Naive thymus-derived CD8-positive, alpha-beta T cell (primary cell): ENCODE results near the gene RPTOR. TPM values are rescaled to one million over a fixed set of nuclear protein-coding genes. Genes with fewer than 3 reads are reported as not detected.
A peak's percentile ranks its signal among the peaks of the same experiment; 100 is the strongest.

ENCODE experiments used
- ATAC-seq, 2 donors: fragments of 150-1000 bp; cut with Tn5 transposase in 1 of 2; sonication (Bioruptor Pico), chemical (Tn5 transposase) in 1 of 2; 1 replicate in 1 of 2; 2 replicates in 1 of 2; pipeline ENCODE4 v1.10.0; 2021; ENCODE audit warnings: mild to moderate bottlenecking in 2 of 2, moderate library complexity in 2 of 2
- POLR2A ChIA-PET: fragments of 350-600 bp; sonication (Branson Sonifier 250); formaldehyde crosslinking; loops from one replicate; lab custom pipeline; 2021; ENCODE audit warnings: antibody characterized with exemption; lab: Charles Lee
- DNase-seq, 10 donors: peaks; one replicate each; pipeline versions ENCODE4 v3.0.0 to v3.0.0-alpha.2; 2020 to 2022
- H3K27ac Mint-ChIP-seq, 10 donors: one replicate each; pipeline ENCODE4 v1.8.0; 2020 to 2022; ENCODE audit warnings: mild to moderate bottlenecking in 10 of 10, mixed read lengths in 10 of 10, moderate library complexity in 4 of 10, inconsistent platforms in 1 of 10
- H3K27me3 Mint-ChIP-seq, 5 donors: one replicate each; pipeline ENCODE4 v1.8.0; 2021 to 2022; ENCODE audit warnings: mixed read lengths in 5 of 5
- H3K36me3 Mint-ChIP-seq, 3 donors: one replicate each; pipeline ENCODE4 v1.8.0; 2020 to 2022; ENCODE audit warnings: mixed read lengths in 3 of 3, mild to moderate bottlenecking in 2 of 3, inconsistent platforms in 1 of 3
- H3K4me1 Mint-ChIP-seq, 4 donors: one replicate each; pipeline ENCODE4 v1.8.0; 2021 to 2022; ENCODE audit warnings: mixed read lengths in 4 of 4
- H3K4me3 Mint-ChIP-seq, 10 donors: one replicate each; pipeline ENCODE4 v1.8.0; 2020 to 2022; ENCODE audit warnings: mild to moderate bottlenecking in 10 of 10, mixed read lengths in 10 of 10, moderate library complexity in 6 of 10, inconsistent platforms in 1 of 10
- H3K9me3 Mint-ChIP-seq, 9 donors: one replicate each; pipeline ENCODE4 v1.8.0; 2020 to 2022; ENCODE audit warnings: mixed read lengths in 9 of 9, mild to moderate bottlenecking in 3 of 9, inconsistent platforms in 1 of 9, moderate library complexity in 1 of 9
- polyA plus RNA-seq, 3 donors: library from polyadenylated mRNA; unstranded; fragments of 300-500 nt; fragmentation: Illumina TruSeq; gene quantifications; one replicate each; pipeline ENCODE4 v1.2.3, GENCODE V29; 2021
- total RNA-seq, 8 experiments: library from RNA in 2 of 8; stranded (reverse) in 2 of 8; gene quantifications; one replicate each; pipeline ENCODE4 v1.2.3 and lab custom pipeline; 2021 to 2026

The RPTOR gene
- total and polyA plus RNA-seq, 5 experiments from 2014 or later = 5.3 to 53.9 (median 10.2) TPM

GRCh38 chr17:80931421-80932265 is 387.0 kb downstream of the RPTOR start:
- H3K4me1 Mint-ChIP-seq = peaks cover 0 to 17% (median 2%) of the 10 kb centered on the region in 4 donors
- no peaks in the 10 kb centered on the region for H3K27me3 Mint-ChIP-seq
- peaks cover 0 to 35% (median 10%) of the 10 kb centered on the region in 3 donors for H3K36me3 Mint-ChIP-seq
- no peaks in the 10 kb centered on the region for H3K9me3 Mint-ChIP-seq
- no peak overlapping the region for H3K27ac Mint-ChIP-seq
- peak overlapping the region in 1 of 10 donors; percentile 48 for H3K4me3 Mint-ChIP-seq
- DNase-seq (no peak), ATAC-seq (no peak)
- POLR2A ChIA-PET = no interaction called here

GRCh38 chr17:80935526-80935925 is 390.9 kb downstream of the RPTOR start:
- POLR2A ChIA-PET = no interaction called here
- Mint-ChIP-seq H3K27me3 (no peaks in the 10 kb centered on the region), H3K36me3 (peaks cover 0 to 2% (median 0%) of the 10 kb centered on the region in 3 donors), H3K9me3 (no peaks in the 10 kb centered on the region), H3K27ac (peak overlapping the region in 3 of 10 donors; percentile 20 to 48 (median 37)), H3K4me1 (peaks cover 20 to 44% (median 27%) of the 10 kb centered on the region in 4 donors), H3K4me3 (no peak overlapping the region)
- DNase-seq (no peak), ATAC-seq (no peak)

- Mint-ChIP-seq H3K4me1 (peaks cover 20 to 48% (median 27%) of the 10 kb centered on the region in 4 donors), H3K27me3 (no peaks in the 10 kb centered on the region), H3K36me3 (peaks cover 0 to 2% (median 0%) of the 10 kb centered on the region in 3 donors), H3K9me3 (no peaks in the 10 kb centered on the region), H3K4me3 (no peak overlapping the region), H3K27ac (peak overlapping the region in 1 of 10 donors; percentile 20)
- POLR2A ChIA-PET = no interaction called here
- DNase-seq (no peak), ATAC-seq (no peak)
Measured at GRCh38 chr17:80936218-80936617, 391.6 kb downstream of the RPTOR start.

DNA sequence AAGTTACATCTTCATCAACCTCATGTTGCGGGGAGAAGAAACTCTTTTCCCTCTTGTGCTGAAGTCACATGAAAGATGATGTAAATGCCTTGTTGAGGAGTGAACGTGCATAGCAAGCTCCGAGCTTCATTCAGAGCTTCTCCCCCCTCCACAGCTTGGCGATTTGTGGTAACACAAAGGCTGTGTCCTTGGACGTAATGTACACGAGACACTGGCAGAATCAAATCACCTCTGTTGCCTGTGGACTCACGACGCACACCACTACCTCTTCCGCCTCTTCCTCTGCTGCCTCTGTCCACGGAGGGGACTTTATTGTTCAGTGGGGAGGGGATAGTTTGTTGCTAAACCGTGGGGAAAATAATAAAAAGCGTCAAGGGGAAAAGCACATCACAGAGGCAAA is 392.1 kb downstream of the RPTOR start:
- peaks cover 20 to 51% (median 27%) of the 10 kb centered on the region in 4 donors for H3K4me1 Mint-ChIP-seq
- no peaks in the 10 kb centered on the region for H3K27me3 Mint-ChIP-seq
- no peak for DNase-seq
- H3K36me3 Mint-ChIP-seq = peaks cover 0 to 4% (median 0%) of the 10 kb centered on the region in 3 donors
- no peak overlapping the region for H3K4me3 Mint-ChIP-seq
- POLR2A ChIA-PET = no interaction called here
- H3K27ac Mint-ChIP-seq = peak overlapping the region in 1 of 10 donors; percentile 10
- ATAC-seq = no peak
- no peaks in the 10 kb centered on the region for H3K9me3 Mint-ChIP-seq

- Mint-ChIP-seq H3K9me3 (no peaks in the 10 kb centered on the region), H3K36me3 (peaks cover 0 to 11% (median 3%) of the 10 kb centered on the region in 3 donors), H3K4me3 (peak overlapping the region in 8 of 10 donors; percentile 61 to 83 (median 76)), H3K4me1 (peaks cover 20 to 51% (median 27%) of the 10 kb centered on the region in 4 donors), H3K27me3 (no peaks in the 10 kb centered on the region), H3K27ac (peak overlapping the region in 9 of 10 donors; percentile 30 to 90 (median 85))
- no peak for DNase-seq
- POLR2A ChIA-PET = interaction anchor here (0.9 to 1.2 kb wide), 2 partner anchors 26 to 483 kb away, joined by 3 read pairs; no protein-coding TSS in a partner anchor
- peak; percentile 4 to 26 for ATAC-seq
Measured at GRCh38 chr17:80937462-80938381, 393.1 kb downstream of the RPTOR start.

DNA sequence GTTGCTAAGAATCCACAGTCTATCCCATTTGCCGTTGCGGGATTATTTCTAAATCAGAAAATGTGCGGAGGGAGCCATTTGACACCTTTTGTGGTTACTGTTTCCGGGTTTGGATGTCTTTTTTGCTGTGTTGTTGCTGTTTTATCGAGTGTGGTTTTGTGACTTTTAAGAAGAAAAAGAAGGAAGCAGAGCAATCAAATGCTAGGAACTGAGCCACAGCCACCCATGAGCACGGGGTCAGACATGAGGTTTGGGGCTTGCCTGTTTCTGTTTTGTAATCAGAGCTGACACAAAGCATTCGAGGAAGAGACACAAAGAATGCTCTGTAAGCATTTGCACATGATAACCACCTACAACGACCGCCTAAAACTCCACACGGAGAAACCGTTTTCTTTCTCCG is 393.9 kb downstream of the RPTOR start:
- POLR2A ChIA-PET = interaction anchor here (0.9 to 1.2 kb wide), 3 partner anchors 25 to 718 kb away, joined by 3 read pairs; partner anchors contain the start of genes SGSH and SLC26A11
- no peaks in the 10 kb centered on the region for H3K9me3 Mint-ChIP-seq
- peak; percentile 91 to 98 for ATAC-seq

GRCh38 chr17:80939151-80940145 is 394.8 kb downstream of the RPTOR start:
- Mint-ChIP-seq H3K36me3 (peaks cover 0 to 15% (median 4%) of the 10 kb centered on the region in 3 donors), H3K9me3 (no peaks in the 10 kb centered on the region), H3K27me3 (no peaks in the 10 kb centered on the region), H3K4me1 (peaks cover 20 to 50% (median 27%) of the 10 kb centered on the region in 4 donors), H3K27ac (peak overlapping the region in 8 of 10 donors; percentile 9 to 90 (median 80)), H3K4me3 (peak overlapping the region; percentile 47 to 83 (median 74))
- no peak for ATAC-seq
- peak in 1 of 10 donors; percentile 47 for DNase-seq
- POLR2A ChIA-PET = interaction anchor here (0.9 kb wide), 1 partner anchor 719 kb away, joined by 3 read pairs; the partner anchor contains the start of genes SGSH and SLC26A11

More for the DNA sequence above, 393.9 kb downstream of the RPTOR start:
- Mint-ChIP-seq H3K27me3 (no peaks in the 10 kb centered on the region), H3K36me3 (peaks cover 0 to 11% (median 3%) of the 10 kb centered on the region in 3 donors), H3K4me1 (peaks cover 20 to 51% (median 27%) of the 10 kb centered on the region in 4 donors), H3K4me3 (peak overlapping the region; percentile 47 to 83 (median 74)), H3K27ac (peak overlapping the region; percentile 20 to 90 (median 83))
- peak in 8 of 10 donors; percentile 14 to 81 (median 60) for DNase-seq

DNA sequence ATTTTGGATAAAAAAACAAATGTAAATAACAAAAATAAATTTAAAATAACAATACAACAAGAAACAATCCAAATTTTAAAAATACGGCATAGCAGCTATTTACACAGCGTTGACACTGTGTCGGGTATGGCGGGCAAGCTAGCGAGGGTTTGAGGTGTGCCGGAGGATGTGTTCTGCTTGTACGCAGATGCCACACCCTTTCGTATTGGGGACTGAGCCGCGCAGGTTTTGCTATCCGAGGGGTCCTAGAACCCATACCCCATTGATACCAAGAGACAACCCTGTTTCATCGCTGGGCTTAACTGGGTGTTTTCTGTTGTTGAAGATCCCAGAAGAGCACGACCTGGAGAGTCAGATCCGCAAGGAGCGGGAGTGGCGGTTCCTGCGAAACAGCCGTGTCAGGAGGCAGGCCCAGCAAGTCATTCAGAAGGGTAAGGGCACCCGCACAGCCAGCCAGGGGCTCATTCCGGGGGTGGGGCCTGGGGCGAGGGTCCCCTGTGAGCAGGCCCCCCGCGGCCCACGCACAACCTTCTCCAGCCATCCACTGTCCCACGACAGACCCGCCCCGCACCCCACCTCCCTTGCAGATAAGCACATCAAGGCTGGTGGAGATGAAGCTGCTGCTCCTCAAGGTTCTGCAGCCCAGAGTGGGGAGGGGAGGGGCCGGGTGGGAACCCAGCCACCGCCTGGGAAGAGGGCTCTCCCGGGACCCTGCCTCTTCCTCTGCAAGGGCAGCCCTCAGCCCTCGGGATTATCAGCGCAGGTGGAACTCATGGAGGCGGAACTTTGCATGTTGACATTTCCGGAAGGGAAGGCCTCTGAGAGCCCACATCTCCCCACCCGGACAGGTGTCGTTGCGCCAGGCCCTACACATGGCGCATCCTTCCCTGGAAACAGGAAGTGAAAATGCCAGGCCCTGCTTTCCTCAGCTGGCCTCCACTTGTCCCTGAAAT is 395.8 kb downstream of the RPTOR start:
- ATAC-seq (no peak), DNase-seq (peak in 1 of 10 donors; percentile 57)
- Mint-ChIP-seq H3K4me3 (no peak overlapping the region), H3K9me3 (no peaks in the 10 kb centered on the region), H3K4me1 (peaks cover 20 to 45% (median 27%) of the 10 kb centered on the region in 4 donors), H3K36me3 (peaks cover 0 to 20% (median 5%) of the 10 kb centered on the region in 3 donors), H3K27me3 (no peaks in the 10 kb centered on the region), H3K27ac (peak overlapping the region in 1 of 10 donors; percentile 37)
- POLR2A ChIA-PET = no interaction called here

- no peaks in the 10 kb centered on the region for H3K9me3 Mint-ChIP-seq
- POLR2A ChIA-PET = no interaction called here
- H3K27me3 Mint-ChIP-seq = no peaks in the 10 kb centered on the region
- peak in 1 of 10 donors; percentile 27 for DNase-seq
- no peak overlapping the region for H3K4me3 Mint-ChIP-seq
- H3K4me1 Mint-ChIP-seq = peaks cover 20 to 40% (median 27%) of the 10 kb centered on the region in 4 donors
- no peak for ATAC-seq
- peak overlapping the region in 1 of 10 donors; percentile 37 for H3K27ac Mint-ChIP-seq
- H3K36me3 Mint-ChIP-seq = peaks cover 4 to 27% (median 12%) of the 10 kb centered on the region in 3 donors
Measured at GRCh38 chr17:80941171-80941570, 396.5 kb downstream of the RPTOR start.

DNA sequence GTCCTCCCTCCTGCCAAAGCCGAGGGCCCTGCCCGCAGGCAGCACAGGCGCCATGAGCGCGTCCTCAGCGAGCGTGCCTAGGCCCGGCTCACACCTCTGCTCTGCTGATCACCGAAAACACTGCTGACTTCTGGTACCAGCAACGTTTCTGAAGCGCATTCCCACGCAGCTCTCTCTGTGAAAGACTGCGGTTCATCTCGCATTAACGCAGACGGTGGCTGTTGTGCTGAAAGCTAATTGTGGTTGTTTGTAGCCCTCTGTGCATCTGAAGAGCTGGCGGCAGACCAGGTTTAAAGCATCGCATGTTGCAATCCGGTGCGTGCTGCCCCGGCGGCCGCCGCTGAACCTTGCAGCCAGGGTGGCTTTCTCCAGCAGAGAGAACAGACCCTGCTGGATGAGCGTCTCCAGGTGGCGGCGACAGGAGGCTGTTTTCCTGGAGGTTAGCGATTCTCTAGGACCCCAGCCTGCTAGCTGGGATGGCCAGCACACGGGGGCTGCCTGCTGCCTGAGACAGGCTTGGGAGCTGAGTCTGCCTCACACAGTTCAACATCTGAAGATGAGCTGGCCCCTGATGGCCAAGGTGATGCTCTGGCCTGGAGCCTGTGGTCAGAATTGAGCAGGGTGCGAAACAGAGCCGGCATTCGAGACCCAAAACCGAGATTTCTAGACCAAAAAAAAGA is 397.2 kb downstream of the RPTOR start:
- ATAC-seq (no peak), DNase-seq (peak in 1 of 10 donors; percentile 34)
- no peak overlapping the region for H3K4me3 Mint-ChIP-seq
- H3K9me3 Mint-ChIP-seq = no peaks in the 10 kb centered on the region
- POLR2A ChIA-PET = no interaction called here
- peaks cover 10 to 34% (median 19%) of the 10 kb centered on the region in 3 donors for H3K36me3 Mint-ChIP-seq
- H3K4me1 Mint-ChIP-seq = peaks cover 19 to 36% (median 27%) of the 10 kb centered on the region in 4 donors
- H3K27ac Mint-ChIP-seq = no peak overlapping the region
- no peaks in the 10 kb centered on the region for H3K27me3 Mint-ChIP-seq
